Spinal cord (tissue), 10 donors: ENCODE measurements around the gene AUTS2. TPM values are rescaled to one million over a fixed set of nuclear protein-coding genes. Genes with fewer than 3 reads are reported as not detected.

Experiments used
- DNase-seq, 6 donors: peaks; one replicate each; pipeline versions ENCODE4 v3.0.0 to v3.0.0-alpha.2; 2013 to 2015; ENCODE audit warnings: low spot score in 6 of 6, low read depth in 4 of 6
- H3K27ac ChIP-seq: one replicate; pipeline ENCODE4 v1.5.1; 2013; ENCODE audit warnings: low read depth, low read length, control low read depth
- H3K27me3 ChIP-seq: one replicate; pipeline ENCODE4 v1.6.1; 2013; ENCODE audit warnings: low read length; ENCODE audit not compliant: control insufficient read depth, insufficient read depth
- H3K36me3 ChIP-seq: one replicate; pipeline ENCODE4 v1.6.1; 2013; ENCODE audit warnings: low read length; ENCODE audit not compliant: control insufficient read depth, insufficient read depth
- H3K4me1 ChIP-seq: one replicate; pipeline ENCODE4 v1.6.1; 2013; ENCODE audit warnings: low read length; ENCODE audit not compliant: control insufficient read depth, insufficient read depth
- H3K4me3 ChIP-seq: one replicate; pipeline ENCODE4 v1.5.1; 2013; ENCODE audit warnings: low read depth, low read length, control low read depth
- H3K9me3 ChIP-seq: one replicate; pipeline ENCODE4 v1.6.1; 2013; ENCODE audit warnings: low read length; ENCODE audit not compliant: control insufficient read depth, insufficient read depth
- WGBS: methylation state at CpG from one replicate; pipeline ENCODE4 v1.1.5; 2013; ENCODE audit warnings: missing lambda C conversion rate; ENCODE audit not compliant: insufficient coverage; 5-methylcytosine and 5-hydroxymethylcytosine counted together
- polyA plus RNA-seq, 2 donors: library from polyadenylated mRNA; unstranded; fragments of 120-200 nt; gene quantifications; one replicate each; pipeline ENCODE4 v1.2.1, GENCODE V29; 2013; ENCODE audit not compliant: insufficient read length in 2 of 2
- total RNA-seq, 2 donors: library from RNA; depleted of rRNA in 1 of 2; stranded (reverse); fragments of 120-200 nt in 1 of 2; fragments of >200 nt in 1 of 2; gene quantifications; one replicate each; pipeline versions ENCODE4 v1.2.3 to v1.2.4, GENCODE V29; 2013 to 2014
- donor health status: healthy.

Gene AUTS2
- total and polyA plus RNA-seq, 4 donors = 56.2 to 214 (median 135) TPM

DNA sequence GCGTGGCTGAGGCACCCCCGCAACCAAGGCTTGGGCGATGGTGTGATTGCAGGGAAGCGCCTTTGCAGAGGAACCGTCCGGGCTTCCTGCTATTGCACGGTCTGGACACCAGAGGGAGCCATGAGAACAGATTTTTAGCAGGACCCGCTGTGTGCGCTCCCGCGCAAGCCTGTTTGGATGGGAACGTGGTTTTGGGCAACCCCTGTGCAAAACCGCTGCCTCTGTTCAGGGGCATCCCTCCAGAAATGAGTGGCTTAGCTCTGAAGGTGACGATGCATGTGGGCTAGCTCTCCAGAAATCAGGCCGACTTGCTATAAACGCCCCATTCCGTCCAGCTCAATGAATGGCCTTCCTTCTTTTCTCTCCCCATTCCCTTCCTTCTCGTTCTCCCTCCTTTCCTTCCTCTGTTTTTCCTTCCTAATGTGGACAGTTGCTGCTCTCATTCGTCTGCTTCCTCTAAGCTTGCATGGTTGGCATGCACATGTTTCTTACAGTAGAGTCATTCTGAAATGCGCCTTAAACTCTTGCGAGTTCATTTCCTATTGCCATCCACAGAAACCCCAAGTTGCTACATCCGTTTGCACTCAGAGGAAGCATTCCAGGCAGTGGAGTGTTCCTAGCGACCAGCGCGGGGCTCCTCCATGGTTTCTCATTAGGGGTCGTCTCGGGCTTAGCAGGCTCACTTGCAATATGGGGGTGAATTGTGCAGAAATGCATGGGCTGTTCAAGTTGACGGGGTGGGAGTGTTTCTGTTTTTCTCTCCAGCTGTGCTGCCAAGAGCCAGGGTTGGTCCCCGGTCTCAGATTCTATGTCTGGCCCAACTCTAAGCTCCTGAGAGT lies 1231.2 kb downstream of the AUTS2 start:
- 7% methylated on average over 28 of the region's 29 CpGs for WGBS
- no peaks in the 10 kb centered on the region for H3K36me3 ChIP-seq
- peak; percentile 58 to 92 (median 71) for DNase-seq
- no peaks in the 10 kb centered on the region for H3K27me3 ChIP-seq
- peaks cover 11% of the 10 kb centered on the region for H3K4me1 ChIP-seq
- H3K9me3 ChIP-seq = no peaks in the 10 kb centered on the region
- H3K4me3 ChIP-seq = no peak overlapping the region
- H3K27ac ChIP-seq = no peak overlapping the region

DNA sequence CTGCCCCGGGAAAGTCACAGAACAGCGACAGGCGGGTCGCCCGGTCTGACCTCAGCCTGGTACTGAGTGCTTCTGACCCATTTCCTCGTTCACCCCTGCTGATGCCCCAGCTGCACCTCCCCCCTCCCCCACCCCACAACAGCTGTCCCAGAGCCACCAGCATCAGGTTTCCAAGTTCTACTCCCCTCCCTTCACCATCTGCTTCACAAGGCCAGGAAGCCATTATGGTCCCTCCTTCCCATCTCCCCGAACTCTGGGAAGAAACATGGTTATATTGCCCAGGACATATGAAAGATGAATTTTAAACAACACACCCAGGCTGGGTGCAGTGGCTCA lies 1231.8 kb downstream of the AUTS2 start:
- 56% methylated on average over 6 of the region's 7 CpGs for WGBS
- Histone ChIP-seq H3K4me3 (no peak overlapping the region), H3K4me1 (peaks cover 11% of the 10 kb centered on the region)

DNA sequence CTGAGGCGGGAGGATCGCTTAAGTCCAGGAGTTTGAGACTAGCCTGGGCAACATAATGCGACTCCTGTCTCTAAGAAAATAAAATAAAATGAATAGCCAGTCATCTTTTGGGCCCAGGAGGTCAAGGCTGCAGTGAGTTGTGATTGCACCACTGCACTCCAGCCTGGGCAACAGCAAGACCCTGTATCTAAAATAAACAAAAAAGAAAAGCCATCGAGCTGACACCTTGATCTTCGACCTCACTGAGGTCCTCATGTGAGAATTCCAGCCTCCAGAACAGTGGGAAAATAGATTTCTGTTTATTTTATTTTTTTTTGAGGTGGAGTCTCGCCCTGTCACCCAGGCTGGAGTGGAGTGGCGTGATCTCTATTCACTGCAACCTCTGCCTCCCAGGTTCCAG lies 1232.2 kb downstream of the AUTS2 start:
- Histone ChIP-seq H3K9me3 (peaks cover 2% of the 10 kb centered on the region), H3K27ac (no peak overlapping the region), H3K27me3 (no peaks in the 10 kb centered on the region), H3K4me1 (peaks cover 11% of the 10 kb centered on the region), H3K4me3 (no peak overlapping the region), H3K36me3 (no peaks in the 10 kb centered on the region)
- no peak for DNase-seq
- WGBS = 93% methylated on average over 5 of the region's 7 CpGs

More for the DNA sequence above, 1231.8 kb downstream of the AUTS2 start:
- Histone ChIP-seq H3K27ac (no peak overlapping the region), H3K27me3 (no peaks in the 10 kb centered on the region), H3K36me3 (no peaks in the 10 kb centered on the region), H3K9me3 (no peaks in the 10 kb centered on the region)
- no peak for DNase-seq

DNA sequence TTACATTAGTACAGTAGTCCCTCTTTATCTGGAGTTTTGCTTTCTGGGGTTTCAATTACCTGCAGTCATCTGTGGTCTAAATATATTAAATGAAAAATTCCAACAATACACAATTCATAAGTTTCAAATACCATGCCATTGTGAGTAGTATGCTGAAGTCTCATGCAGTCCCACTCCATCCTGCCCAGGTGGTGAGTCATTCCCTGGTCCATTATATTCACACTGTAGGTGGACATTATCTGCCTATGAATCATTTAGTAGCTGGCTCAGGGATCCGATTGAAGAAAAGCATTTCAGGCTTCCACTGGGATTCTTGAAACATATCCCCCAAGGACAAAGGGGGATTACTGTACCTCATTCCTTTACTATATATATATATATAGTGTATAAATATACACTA lies 1235.5 kb downstream of the AUTS2 start:
- H3K27me3 ChIP-seq = no peaks in the 10 kb centered on the region
- DNase-seq = no peak
- no peak overlapping the region for H3K4me3 ChIP-seq
- peaks cover 4% of the 10 kb centered on the region for H3K9me3 ChIP-seq
- no peaks in the 10 kb centered on the region for H3K36me3 ChIP-seq
- no CpG with 5 or more reads among the region's 1 CpG for WGBS
- peaks cover 11% of the 10 kb centered on the region for H3K4me1 ChIP-seq
- no peak overlapping the region for H3K27ac ChIP-seq

DNA sequence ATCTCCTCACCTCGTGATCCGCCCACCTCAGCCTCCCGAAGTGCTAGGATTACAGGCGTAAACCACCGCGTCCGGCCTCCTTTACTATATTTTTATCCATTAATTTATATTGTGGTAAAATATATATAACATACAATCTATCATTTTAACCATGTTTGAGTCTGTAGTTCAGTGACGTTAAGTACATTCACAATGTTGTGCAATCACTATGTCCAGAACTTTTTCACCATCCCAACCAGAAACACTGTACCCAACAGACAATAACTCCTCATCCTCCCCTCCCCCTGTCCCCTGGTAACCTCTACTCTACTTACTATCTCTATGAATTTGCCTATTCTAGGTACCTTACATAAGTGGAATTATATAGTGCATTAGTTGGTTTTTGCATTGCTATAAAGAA lies 1236.1 kb downstream of the AUTS2 start:
- Histone ChIP-seq H3K4me3 (no peak overlapping the region), H3K36me3 (no peaks in the 10 kb centered on the region), H3K27ac (no peak overlapping the region), H3K9me3 (peaks cover 4% of the 10 kb centered on the region), H3K4me1 (peaks cover 5% of the 10 kb centered on the region), H3K27me3 (no peaks in the 10 kb centered on the region)
- DNase-seq = no peak
- WGBS = 100% methylated on average over 1 of the region's 8 CpGs

DNA sequence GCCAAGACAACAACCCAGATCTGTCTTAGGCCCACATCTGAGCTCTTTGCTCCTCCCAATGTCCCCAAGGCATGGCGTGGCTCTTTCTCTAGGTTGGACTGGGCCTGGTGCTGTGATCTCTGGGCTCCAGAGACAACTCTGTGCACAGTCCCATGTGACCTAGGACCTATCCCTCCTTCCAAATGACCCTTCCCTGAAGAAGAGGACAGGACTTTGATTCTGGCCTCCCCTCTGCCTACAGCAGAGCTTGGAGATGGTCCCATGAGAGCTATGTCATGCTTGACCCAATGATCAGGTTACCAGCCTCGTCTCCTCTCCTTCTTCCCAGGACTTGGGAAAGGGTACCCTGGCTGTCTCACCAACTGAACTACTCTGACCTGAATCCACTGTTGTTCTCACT lies 1237.4 kb downstream of the AUTS2 start:
- no peak for DNase-seq
- Histone ChIP-seq H3K4me1 (no peaks in the 10 kb centered on the region), H3K4me3 (no peak overlapping the region), H3K27me3 (no peaks in the 10 kb centered on the region), H3K36me3 (no peaks in the 10 kb centered on the region), H3K9me3 (peaks cover 4% of the 10 kb centered on the region), H3K27ac (no peak overlapping the region)
- WGBS = 50% methylated on average over 2 of the region's 2 CpGs

DNA sequence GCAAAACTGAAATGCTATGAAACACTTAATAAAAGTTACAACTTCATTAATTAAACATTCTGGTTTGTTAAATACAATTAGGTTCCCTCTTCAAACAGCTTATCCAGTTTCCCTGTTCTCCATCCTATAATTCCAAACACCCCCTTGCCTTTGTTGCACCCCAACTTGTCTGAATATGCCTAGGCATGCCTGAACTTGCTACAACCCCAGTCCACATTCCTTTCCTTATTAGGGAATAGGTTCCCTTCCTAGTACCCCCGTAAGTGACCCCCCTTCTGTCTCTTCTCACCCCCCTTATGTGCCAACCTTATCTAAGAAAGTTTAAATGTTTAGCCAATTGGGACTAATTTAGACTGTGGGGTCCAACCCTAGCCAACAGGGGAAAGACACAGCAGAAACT lies 1238.0 kb downstream of the AUTS2 start:
- Histone ChIP-seq H3K4me1 (no peaks in the 10 kb centered on the region), H3K4me3 (no peak overlapping the region), H3K27ac (no peak overlapping the region), H3K36me3 (no peaks in the 10 kb centered on the region), H3K9me3 (peaks cover 4% of the 10 kb centered on the region), H3K27me3 (no peaks in the 10 kb centered on the region)
- DNase-seq = no peak
- no CpG with 5 or more reads among the region's 1 CpG for WGBS

DNA sequence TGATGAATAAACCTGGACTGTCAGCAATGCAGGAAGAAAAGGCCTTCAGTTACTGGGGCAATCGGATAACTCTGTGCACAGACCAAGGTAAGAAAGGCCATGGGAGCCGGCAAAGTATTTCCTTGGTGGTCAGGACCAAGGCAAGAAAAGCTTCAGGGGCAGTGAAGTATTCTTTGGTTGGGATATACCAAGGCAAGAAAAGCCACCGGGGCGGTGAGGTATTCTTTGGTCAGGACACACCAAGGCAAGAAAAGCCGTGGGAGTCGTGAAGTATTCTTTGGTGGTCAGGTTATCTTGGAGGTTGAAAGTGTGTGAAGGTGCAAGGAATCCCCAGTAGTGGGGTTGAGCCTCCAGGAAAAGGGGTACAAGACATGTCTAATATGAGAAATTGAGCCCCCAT lies 1238.7 kb downstream of the AUTS2 start:
- Histone ChIP-seq H3K27ac (no peak overlapping the region), H3K4me3 (no peak overlapping the region), H3K36me3 (no peaks in the 10 kb centered on the region), H3K9me3 (peaks cover 4% of the 10 kb centered on the region), H3K27me3 (no peaks in the 10 kb centered on the region), H3K4me1 (no peaks in the 10 kb centered on the region)
- DNase-seq = no peak
- WGBS = 94% methylated on average over 6 of the region's 6 CpGs

DNA sequence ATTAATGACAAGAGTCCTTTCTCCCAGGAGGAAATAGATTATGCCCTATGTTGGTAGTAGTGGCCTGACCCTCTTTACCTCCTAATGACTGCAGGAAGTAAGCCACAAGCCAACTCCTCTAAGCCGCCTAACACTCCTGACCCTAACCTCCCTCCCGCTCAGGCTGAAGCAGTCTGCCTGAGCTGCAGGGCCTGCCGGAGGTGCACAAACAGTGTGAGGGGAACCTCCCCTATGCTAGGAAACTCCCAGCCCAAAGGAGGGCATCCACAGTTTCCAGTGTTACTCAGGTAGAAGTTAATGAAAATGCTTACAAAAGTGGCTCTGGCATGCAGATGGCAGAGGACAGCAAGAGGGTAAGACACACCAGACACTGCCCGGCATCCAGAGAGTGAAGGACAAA lies 1239.3 kb downstream of the AUTS2 start:
- no peak overlapping the region for H3K27ac ChIP-seq
- H3K9me3 ChIP-seq = peaks cover 4% of the 10 kb centered on the region
- DNase-seq = no peak
- 89% methylated on average over 3 of the region's 4 CpGs for WGBS
- no peaks in the 10 kb centered on the region for H3K4me1 ChIP-seq
- H3K36me3 ChIP-seq = no peaks in the 10 kb centered on the region
- no peaks in the 10 kb centered on the region for H3K27me3 ChIP-seq
- no peak overlapping the region for H3K4me3 ChIP-seq

DNA sequence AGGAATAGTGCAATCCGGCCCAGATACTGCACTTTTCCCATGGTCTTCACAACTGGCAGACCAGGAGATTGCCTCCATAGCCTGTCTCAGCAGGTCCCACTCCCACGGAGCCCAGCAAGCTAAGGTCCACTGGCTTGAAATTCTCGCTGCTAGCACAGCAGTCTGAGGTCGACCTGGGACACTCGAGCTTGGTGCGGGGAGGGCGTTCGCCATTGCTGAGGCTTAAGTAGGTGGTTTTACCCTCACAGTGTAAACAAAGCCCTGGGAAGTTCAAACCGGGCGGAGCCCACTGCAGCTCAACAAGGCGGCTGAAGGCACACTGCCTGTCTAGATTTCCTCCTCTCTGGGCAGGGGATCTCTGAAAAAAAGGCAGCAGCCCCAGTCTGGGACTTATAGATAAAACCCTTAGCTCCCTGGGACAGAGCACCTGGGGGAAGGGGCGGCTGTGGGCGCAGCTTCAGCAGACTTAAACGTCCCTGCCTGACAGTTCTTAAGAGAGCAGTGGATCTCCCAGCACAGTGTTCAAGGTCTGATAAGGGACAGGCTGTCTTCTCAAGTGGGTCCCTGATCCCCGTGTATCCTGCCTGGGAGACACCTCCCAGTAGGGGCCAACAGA lies 1240.1 kb downstream of the AUTS2 start:
- Histone ChIP-seq H3K27me3 (no peaks in the 10 kb centered on the region), H3K4me3 (no peak overlapping the region), H3K9me3 (peaks cover 4% of the 10 kb centered on the region), H3K36me3 (no peaks in the 10 kb centered on the region), H3K4me1 (no peaks in the 10 kb centered on the region), H3K27ac (no peak overlapping the region)
- 81% methylated on average over 15 of the region's 15 CpGs for WGBS
- no peak for DNase-seq
